HUES6 (cell line): ENCODE data around the gene GRIN1.

Experiments used
- H3K27ac ChIP-seq: 2 replicates; pipeline ENCODE4 v1.7.0; 2013; ENCODE audit warnings: low read depth, mild to moderate bottlenecking, low read length, inconsistent platforms
- H3K27me3 ChIP-seq: 2 replicates; pipeline ENCODE4 v1.6.1; 2013; ENCODE audit warnings: low read length; ENCODE audit not compliant: control insufficient read depth, insufficient read depth
- H3K36me3 ChIP-seq: 2 replicates; pipeline ENCODE4 v1.6.1; 2013; ENCODE audit warnings: low read length; ENCODE audit not compliant: control insufficient read depth, insufficient read depth
- H3K4me1 ChIP-seq: 2 replicates; pipeline ENCODE4 v1.6.1; 2013; ENCODE audit warnings: low read length; ENCODE audit not compliant: control insufficient read depth, insufficient read depth
- H3K4me3 ChIP-seq: 2 replicates; pipeline ENCODE4 v1.5.1; 2013; ENCODE audit warnings: low read depth, low read length
- H3K9ac ChIP-seq: one replicate; pipeline ENCODE4 v1.6.1; 2013; ENCODE audit warnings: mild to moderate bottlenecking, low read length
- H3K9me3 ChIP-seq: 2 replicates; pipeline ENCODE4 v1.6.1; 2013; ENCODE audit warnings: low read depth, low read length; ENCODE audit not compliant: control insufficient read depth, insufficient read depth

The GRIN1 gene

DNA sequence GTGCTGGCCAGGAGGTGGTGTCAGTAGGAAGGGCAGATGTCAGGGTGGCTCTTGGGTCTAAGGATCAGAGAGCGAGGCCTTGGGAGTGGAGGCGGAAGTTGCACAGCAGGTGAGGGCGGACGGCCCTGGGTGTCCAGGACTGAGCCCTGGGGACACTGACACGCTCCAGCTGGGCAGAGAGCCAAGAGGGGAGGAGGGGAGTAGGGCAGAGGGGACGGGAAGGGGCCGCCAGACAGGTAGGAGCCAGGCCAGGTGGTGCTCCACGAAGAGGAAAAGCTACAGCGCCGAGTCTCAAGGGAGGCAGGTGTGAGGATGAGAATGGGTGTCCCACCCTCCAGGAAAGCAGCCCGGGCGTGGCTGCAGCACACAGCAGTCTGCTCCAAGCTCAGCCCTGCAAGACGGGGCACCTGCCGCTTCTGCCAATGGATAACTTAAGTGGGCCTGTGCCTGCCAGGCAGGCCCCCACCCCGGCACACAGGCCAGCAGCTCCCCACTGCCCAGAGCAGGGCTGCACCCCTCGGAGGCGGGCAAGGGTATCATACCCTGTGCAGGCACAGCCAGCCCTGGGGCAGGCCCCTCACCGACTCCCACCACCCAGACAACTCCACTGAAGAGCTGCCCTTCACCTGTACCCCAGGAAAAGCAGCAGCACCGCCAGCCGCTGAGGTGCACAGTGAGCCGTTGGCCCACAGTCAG is 56.7 kb downstream of the GRIN1 start:
- Histone ChIP-seq H3K4me3 (no peak overlapping the region), H3K9ac (no peak overlapping the region), H3K27ac (no peak overlapping the region)

GRCh38 chr9:137198051-137198901 is 59.3 kb downstream of the GRIN1 start:
- Histone ChIP-seq H3K9ac (no peak overlapping the region), H3K4me1 (peaks cover 30% of the 10 kb centered on the region)

More for the DNA sequence above, 56.7 kb downstream of the GRIN1 start:
- Histone ChIP-seq H3K4me1 (peaks cover 30% of the 10 kb centered on the region), H3K36me3 (peaks cover 13% of the 10 kb centered on the region), H3K9me3 (no peaks in the 10 kb centered on the region), H3K27me3 (no peaks in the 10 kb centered on the region)

DNA sequence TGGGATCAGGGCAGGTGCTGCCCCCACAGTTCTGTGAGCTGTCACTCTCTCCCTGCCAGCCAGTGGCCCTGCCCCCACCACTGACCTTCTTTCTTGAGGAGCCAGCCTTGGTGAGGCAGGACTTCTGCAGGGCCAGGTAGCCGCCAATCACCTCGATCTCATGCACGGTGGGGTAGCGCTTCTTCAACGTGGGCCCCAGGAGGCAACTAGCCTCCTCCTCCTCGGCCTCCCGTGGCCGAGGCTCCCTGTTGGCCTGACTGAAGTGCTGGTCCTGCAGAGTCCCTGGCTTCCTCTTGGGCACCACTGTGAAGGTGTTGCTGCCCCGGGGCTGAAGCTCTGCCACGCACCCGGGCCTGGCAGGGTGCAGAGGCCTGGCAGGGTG is 59.9 kb downstream of the GRIN1 start:
- no peaks in the 10 kb centered on the region for H3K9me3 ChIP-seq
- H3K9ac ChIP-seq: no peak overlapping the region
- peaks cover 2% of the 10 kb centered on the region; the same call in 1 of the 2 replicates for H3K36me3 ChIP-seq
- H3K27ac ChIP-seq: no peak overlapping the region
- no peaks in the 10 kb centered on the region for H3K27me3 ChIP-seq
- H3K4me1 ChIP-seq: peaks cover 30% of the 10 kb centered on the region
- peak overlapping the region; percentile 50 for H3K4me3 ChIP-seq

More at GRCh38 chr9:137198051-137198901, 59.3 kb downstream of the GRIN1 start:
- no peaks in the 10 kb centered on the region for H3K27me3 ChIP-seq
- peak overlapping the region; percentile 50 for H3K4me3 ChIP-seq
- no peaks in the 10 kb centered on the region for H3K36me3 ChIP-seq
- H3K9me3 ChIP-seq: no peaks in the 10 kb centered on the region
- no peak overlapping the region for H3K27ac ChIP-seq

DNA sequence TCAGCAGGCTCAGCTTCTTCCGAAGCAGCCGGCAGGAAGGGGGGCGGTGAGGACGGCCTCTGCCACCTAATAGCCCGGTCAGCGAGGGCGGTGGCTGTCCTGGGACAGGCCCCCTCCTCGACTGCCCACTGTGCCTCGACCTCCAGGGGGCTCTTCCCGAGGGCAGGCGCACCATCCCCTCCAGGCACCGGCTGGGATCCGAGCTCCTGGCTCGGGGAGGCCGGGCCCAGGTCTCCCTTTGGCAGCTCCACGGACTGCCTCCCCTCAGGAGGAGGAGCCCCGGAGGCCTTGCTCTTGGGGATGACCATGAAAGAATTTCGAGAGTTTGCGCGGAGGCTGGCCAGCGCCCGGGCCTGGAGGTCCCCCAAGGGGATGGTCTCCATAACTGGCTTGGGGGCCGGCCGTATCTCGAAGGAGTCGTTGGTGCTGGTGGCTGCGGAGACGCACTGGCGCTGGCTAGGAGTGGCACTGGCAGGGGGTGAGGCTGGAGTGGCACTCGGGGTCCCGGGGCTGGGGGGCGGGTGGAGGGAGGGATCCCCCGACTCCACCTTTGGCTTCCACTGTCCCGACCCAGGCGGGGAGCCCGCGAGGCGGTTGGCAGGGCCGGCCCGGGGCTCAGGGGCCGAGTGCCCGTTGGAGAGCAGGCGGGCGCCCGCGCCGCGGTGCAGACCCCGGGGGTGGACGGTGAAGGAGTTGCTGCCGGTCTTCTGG is 60.6 kb downstream of the GRIN1 start:
- Histone ChIP-seq H3K4me3 (peak overlapping the region; percentile 50), H3K9me3 (no peaks in the 10 kb centered on the region), H3K4me1 (peaks cover 31% of the 10 kb centered on the region), H3K9ac (peak overlapping the region; percentile 27), H3K36me3 (peaks cover 4% of the 10 kb centered on the region; the same call in 1 of the 2 replicates), H3K27me3 (no peaks in the 10 kb centered on the region), H3K27ac (no peak overlapping the region)

GRCh38 chr9:137200311-137201204 is 61.6 kb downstream of the GRIN1 start, which contains the start of gene TPRN:
TSS of gene TPRN (minus strand) at chr9:137200741. CDS start at chr9:137200711, 30 bp downstream.
- H3K27ac ChIP-seq: no peak within 1 kb of the TSS
- no peaks in the 10 kb centered on the region for H3K27me3 ChIP-seq
- H3K4me1 ChIP-seq: peaks cover 25% of the 10 kb centered on the region
- H3K9me3 ChIP-seq: no peaks in the 10 kb centered on the region
- peak within 1 kb of the TSS; percentile 80 for H3K9ac ChIP-seq
- peaks cover 4% of the 10 kb centered on the region; the same call in 1 of the 2 replicates for H3K36me3 ChIP-seq
- peak within 1 kb of the TSS; percentile 89 for H3K4me3 ChIP-seq

- H3K9me3 ChIP-seq: no peaks in the 10 kb centered on the region
- H3K27ac ChIP-seq: no peak overlapping the region
- H3K36me3 ChIP-seq: peaks cover 4% of the 10 kb centered on the region; the same call in 1 of the 2 replicates
- H3K9ac ChIP-seq: peak overlapping the region; percentile 80
- peaks cover 28% of the 10 kb centered on the region for H3K4me1 ChIP-seq
- peak overlapping the region; percentile 89 for H3K4me3 ChIP-seq
- H3K27me3 ChIP-seq: no peaks in the 10 kb centered on the region
Measured at GRCh38 chr9:137201205-137201868, 62.4 kb downstream of the GRIN1 start.

DNA sequence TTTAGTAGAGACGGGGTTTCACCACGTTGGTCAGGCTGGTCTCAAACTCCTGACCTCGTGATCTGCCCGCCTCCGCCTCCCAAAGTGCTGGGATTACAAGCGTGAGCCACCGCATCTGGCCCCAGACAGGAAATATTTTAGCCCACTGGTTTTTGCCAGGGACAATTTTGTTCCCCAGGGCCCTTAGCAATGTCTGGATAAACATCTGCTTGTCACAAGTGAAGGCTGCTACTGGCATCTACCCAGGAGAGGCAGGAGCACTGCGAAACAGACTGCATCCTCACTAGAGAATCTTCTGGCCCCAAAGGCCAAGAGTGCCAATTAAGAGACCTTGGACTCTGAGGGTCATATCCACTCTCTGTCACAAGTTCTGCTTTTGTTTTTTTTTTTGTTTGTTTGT is 64.0 kb downstream of the GRIN1 start:
- H3K27ac ChIP-seq: no peak overlapping the region
- peaks cover 33% of the 10 kb centered on the region for H3K4me1 ChIP-seq
- H3K9ac ChIP-seq: no peak overlapping the region
- H3K36me3 ChIP-seq: peaks cover 14% of the 10 kb centered on the region
- H3K9me3 ChIP-seq: no peaks in the 10 kb centered on the region
- no peak overlapping the region for H3K4me3 ChIP-seq
- H3K27me3 ChIP-seq: no peaks in the 10 kb centered on the region

DNA sequence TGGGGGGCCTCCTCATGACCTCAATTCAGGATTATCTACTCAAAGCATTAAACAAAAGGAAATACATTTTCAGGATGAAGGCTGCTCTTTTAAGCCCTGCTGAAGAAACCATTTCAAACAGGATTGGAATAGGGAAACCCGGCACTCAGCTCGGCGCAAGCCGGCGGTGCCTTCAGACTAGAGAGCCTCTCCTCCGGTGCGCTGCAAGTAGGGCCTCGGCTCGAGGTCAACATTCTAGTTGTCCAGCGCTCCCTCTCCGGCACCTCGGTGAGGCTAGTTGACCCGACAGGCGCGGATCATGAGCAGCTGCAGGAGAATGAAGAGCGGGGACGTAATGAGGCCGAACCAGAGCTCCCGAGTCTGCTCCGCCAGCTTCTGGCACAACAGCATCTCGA is 65.8 kb downstream of the GRIN1 start:
- Histone ChIP-seq H3K27ac (peak overlapping the region; percentile 90; the same call in 1 of the 2 replicates), H3K4me1 (peaks cover 17% of the 10 kb centered on the region; the same call in 1 of the 2 replicates)

GRCh38 chr9:137205126-137206069 is 66.4 kb downstream of the GRIN1 start, which contains the start of the genes NDOR1 and TMEM203:
TSS of gene NDOR1 (plus strand) at chr9:137205700. CDS start at chr9:137205778, 78 bp downstream.
TSS of gene TMEM203 (minus strand) at chr9:137205648. CDS start at chr9:137205414, 234 bp downstream.
- peak within 1 kb of the TSS; percentile 90 for H3K27ac ChIP-seq
- H3K9me3 ChIP-seq: no peaks in the 10 kb centered on the region
- peak within 1 kb of the TSS; percentile 97 for H3K9ac ChIP-seq
- H3K4me3 ChIP-seq: peak within 1 kb of the TSS; percentile 100
- H3K36me3 ChIP-seq: peaks cover 28% of the 10 kb centered on the region
- no peaks in the 10 kb centered on the region for H3K27me3 ChIP-seq
- H3K4me1 ChIP-seq: peaks cover 17% of the 10 kb centered on the region; the same call in 1 of the 2 replicates

More for the DNA sequence above, 65.8 kb downstream of the GRIN1 start:
- peak overlapping the region; percentile 100 for H3K4me3 ChIP-seq
- no peaks in the 10 kb centered on the region for H3K27me3 ChIP-seq
- H3K9me3 ChIP-seq: no peaks in the 10 kb centered on the region
- H3K36me3 ChIP-seq: peaks cover 22% of the 10 kb centered on the region
- H3K9ac ChIP-seq: peak overlapping the region; percentile 97
